Stimulated activated memory B cell treated with anti-CD40 and anti-IgM and Interleukin-4, amounts not matched to agents 10 μg/mL and 1 μg/mL and 100 μg/mL, for 72 hours (primary cell): Measurements from ENCODE around the gene TOR4A.
"Not testable (repeated sequence)": the region's sequence is repeated elsewhere in the genome, so short reads cannot be mapped to it uniquely, and the experiment has no call there.

Source experiments
- ATAC-seq: fragments of 150-1000 bp; cut with Tn5 transposase; 2 replicates; pipeline ENCODE4 v1.10.0; 2021
- H3K27ac Mint-ChIP-seq: one replicate; pipeline ENCODE4 v1.8.0; 2022; ENCODE audit warnings: mild to moderate bottlenecking, mixed read lengths
- H3K27me3 Mint-ChIP-seq: one replicate; pipeline ENCODE4 v1.8.0; 2022; ENCODE audit warnings: mixed read lengths
- H3K36me3 Mint-ChIP-seq: one replicate; pipeline ENCODE4 v1.8.0; 2022; ENCODE audit warnings: mixed read lengths
- H3K4me1 Mint-ChIP-seq: one replicate; pipeline ENCODE4 v1.8.0; 2022; ENCODE audit warnings: mixed read lengths
- H3K4me3 Mint-ChIP-seq: one replicate; pipeline ENCODE4 v1.8.0; 2022; ENCODE audit warnings: mild to moderate bottlenecking, moderate library complexity, mixed read lengths
- H3K9me3 Mint-ChIP-seq: one replicate; pipeline ENCODE4 v1.8.0; 2022; ENCODE audit warnings: mixed read lengths

Gene TOR4A

GRCh38 chr9:137235424-137236237 lies 41.9 kb upstream of the TOR4A start:
- peak overlapping the region; percentile 45 for H3K4me3 Mint-ChIP-seq
- peaks cover 48% of the 10 kb centered on the region for H3K4me1 Mint-ChIP-seq
- no peaks in the 10 kb centered on the region for H3K36me3 Mint-ChIP-seq
- H3K27me3 Mint-ChIP-seq: peaks cover 32% of the 10 kb centered on the region
- no peak for ATAC-seq
- no peaks in the 10 kb centered on the region for H3K9me3 Mint-ChIP-seq
- peak overlapping the region; percentile 63 for H3K27ac Mint-ChIP-seq

GRCh38 chr9:137236238-137236935 lies 41.1 kb upstream of the TOR4A start:
- H3K4me3 Mint-ChIP-seq: peak overlapping the region; percentile 29
- H3K4me1 Mint-ChIP-seq: peaks cover 48% of the 10 kb centered on the region
- H3K9me3 Mint-ChIP-seq: no peaks in the 10 kb centered on the region
- no peaks in the 10 kb centered on the region for H3K36me3 Mint-ChIP-seq
- ATAC-seq: peak; percentile 53
- H3K27me3 Mint-ChIP-seq: peaks cover 25% of the 10 kb centered on the region
- no peak overlapping the region for H3K27ac Mint-ChIP-seq

DNA sequence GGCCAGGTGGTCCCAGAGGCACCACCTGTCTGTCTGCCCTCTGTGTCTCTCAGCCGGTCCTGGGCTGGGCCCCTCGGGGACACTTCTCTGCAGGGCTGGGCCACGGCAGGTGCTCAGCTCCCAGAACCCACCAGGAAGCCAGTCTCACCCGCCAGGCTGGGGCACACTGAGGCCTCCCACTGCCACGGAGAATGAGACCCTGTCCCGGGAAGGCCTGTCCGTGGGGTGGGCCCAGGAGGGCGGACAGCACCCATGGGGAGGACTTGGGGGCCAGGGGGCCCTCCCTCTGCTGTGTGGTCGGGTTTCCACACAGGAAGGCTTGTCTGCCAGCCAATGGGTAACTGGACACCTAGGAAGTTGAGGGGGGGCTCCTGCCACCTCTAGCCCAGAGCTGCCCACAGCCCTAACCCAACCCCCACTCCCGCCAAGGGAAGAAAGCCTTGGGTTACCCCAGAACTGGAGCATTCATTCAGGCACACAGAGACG lies 40.5 kb upstream of the TOR4A start:
- H3K4me1 Mint-ChIP-seq: peaks cover 49% of the 10 kb centered on the region
- no peak overlapping the region for H3K27ac Mint-ChIP-seq
- H3K27me3 Mint-ChIP-seq: peaks cover 19% of the 10 kb centered on the region
- H3K9me3 Mint-ChIP-seq: no peaks in the 10 kb centered on the region
- ATAC-seq: no peak
- H3K36me3 Mint-ChIP-seq: no peaks in the 10 kb centered on the region
- peak overlapping the region; percentile 29 for H3K4me3 Mint-ChIP-seq

- peaks cover 59% of the 10 kb centered on the region for H3K4me1 Mint-ChIP-seq
- H3K27me3 Mint-ChIP-seq: peaks cover 12% of the 10 kb centered on the region
- no peak overlapping the region for H3K27ac Mint-ChIP-seq
- H3K9me3 Mint-ChIP-seq: no peaks in the 10 kb centered on the region
- no peak overlapping the region for H3K4me3 Mint-ChIP-seq
- peaks cover 10% of the 10 kb centered on the region for H3K36me3 Mint-ChIP-seq
- no peak for ATAC-seq
Measured at GRCh38 chr9:137237759-137238726, 39.5 kb upstream of the TOR4A start.

GRCh38 chr9:137239541-137240200 lies 37.9 kb upstream of the TOR4A start:
- not testable (repeated sequence) for ATAC-seq, H3K9me3 Mint-ChIP-seq, H3K27me3 Mint-ChIP-seq
- peaks cover 16% of the 10 kb centered on the region for H3K36me3 Mint-ChIP-seq
- peaks cover 71% of the 10 kb centered on the region for H3K4me1 Mint-ChIP-seq
- peak overlapping the region; percentile 86 for H3K4me3 Mint-ChIP-seq
- peak overlapping the region; percentile 69 for H3K27ac Mint-ChIP-seq

DNA sequence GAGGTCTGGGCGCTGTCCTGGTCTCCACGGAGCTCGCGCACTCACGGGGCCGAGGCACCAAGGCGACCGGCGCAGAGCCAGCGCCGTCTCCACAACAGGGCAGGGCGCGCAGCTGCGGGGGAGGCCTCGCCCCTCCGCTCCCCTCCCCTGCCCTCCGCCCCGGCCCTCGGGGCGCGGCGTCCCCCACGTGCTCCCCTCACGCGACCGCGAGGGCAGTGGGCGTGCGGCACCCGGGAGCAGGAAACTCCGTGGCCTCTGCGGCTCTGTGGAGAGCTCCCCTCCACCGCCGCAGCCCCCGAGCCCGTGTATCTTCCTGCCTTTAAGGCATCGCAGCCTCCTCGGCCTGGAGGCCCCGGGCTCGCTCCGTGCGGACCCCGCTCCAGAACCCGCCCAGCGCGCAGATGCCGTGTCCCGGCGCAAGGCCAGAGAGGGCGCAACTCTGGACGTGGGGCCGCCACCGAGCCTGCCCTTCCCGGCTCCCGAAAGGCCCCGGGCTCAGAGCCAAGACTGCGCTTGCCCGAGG lies 37.1 kb upstream of the TOR4A start:
- Mint-ChIP-seq H3K36me3 (peaks cover 16% of the 10 kb centered on the region), H3K4me3 (peak overlapping the region; percentile 86), H3K4me1 (peaks cover 64% of the 10 kb centered on the region), H3K9me3 (no peaks in the 10 kb centered on the region), H3K27ac (peak overlapping the region; percentile 69), H3K27me3 (peaks cover 1% of the 10 kb centered on the region)
- peak; percentile 61 for ATAC-seq

DNA sequence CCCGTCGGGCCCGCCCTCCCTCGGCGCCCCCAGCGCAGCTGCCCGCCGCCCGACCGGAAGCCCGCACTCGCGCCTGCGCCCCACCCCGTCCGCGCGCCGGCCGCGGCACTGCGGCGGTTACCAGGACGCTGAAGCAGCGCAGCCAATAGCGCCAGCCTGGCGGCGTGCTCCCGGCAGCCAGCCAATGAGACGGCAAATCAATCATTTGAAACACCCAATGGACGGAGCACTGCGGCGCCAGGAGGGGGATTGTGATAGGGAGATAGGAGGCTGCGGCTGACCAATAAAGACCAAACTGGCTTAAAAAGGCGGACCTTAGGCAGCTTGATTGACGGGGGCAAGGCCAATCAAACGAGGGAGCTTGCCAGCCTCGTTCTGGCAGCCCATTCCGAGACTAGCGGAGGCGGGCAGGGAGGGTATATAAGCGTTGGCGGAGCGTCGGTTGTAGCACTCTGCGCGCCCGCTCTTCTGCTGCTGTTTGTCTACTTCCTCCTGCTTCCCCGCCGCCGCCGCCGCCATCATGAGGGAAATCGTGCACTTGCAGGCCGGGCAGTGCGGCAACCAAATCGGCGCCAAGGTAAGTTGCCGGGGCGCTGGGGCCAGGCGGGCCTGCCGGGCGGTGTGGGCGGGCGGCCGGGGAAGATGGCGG lies 36.6 kb upstream of the TOR4A start, which contains the start of gene TUBB4B:
Gene TUBB4B, plus strand, starts transcription at position 447 of the 649 bp plus-strand sequence. Its CDS starts 74 bp downstream, at position 521.
- Mint-ChIP-seq H3K9me3 (no peaks in the 10 kb centered on the region), H3K27me3 (no peaks in the 10 kb centered on the region), H3K36me3 (peaks cover 16% of the 10 kb centered on the region), H3K4me1 (peaks cover 61% of the 10 kb centered on the region), H3K27ac (peak within 1 kb of the TSS; percentile 69), H3K4me3 (peak within 1 kb of the TSS; percentile 86)
- peak; percentile 89 for ATAC-seq

DNA sequence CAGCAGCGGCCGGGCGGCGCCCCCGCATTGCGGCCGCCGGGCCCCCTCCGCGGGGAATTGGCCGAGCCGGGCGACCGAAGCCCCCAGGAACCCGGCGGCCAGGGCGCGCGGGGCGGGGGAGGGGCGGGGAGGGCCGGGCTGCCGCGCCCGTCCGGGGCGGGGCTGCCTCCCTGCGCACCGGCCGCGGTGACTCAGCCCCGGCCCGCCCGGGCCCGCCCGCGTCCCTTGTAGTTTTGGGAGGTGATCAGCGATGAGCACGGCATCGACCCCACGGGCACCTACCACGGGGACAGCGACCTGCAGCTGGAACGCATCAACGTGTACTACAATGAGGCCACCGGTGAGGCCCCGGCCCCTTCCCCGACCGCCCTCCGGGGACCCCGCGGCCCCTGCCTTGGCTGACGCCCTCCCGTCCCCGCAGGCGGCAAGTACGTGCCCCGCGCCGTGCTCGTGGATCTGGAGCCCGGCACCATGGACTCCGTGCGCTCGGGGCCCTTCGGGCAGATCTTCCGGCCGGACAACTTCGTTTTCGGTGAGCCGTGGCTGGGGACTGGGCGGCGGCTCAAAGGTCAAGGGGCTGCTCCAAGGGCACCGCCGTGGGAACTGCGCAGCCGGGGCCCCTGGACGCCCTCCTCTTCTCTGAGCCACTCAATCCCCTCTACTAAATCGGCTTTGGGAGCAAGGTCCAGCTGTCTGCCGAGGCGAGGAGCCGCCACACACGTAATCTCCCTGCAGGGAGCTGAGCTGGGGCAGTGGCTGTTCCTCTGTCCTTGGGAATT lies 35.8 kb upstream of the TOR4A start:
- Mint-ChIP-seq H3K4me3 (peak overlapping the region; percentile 86), H3K36me3 (peaks cover 16% of the 10 kb centered on the region), H3K9me3 (no peaks in the 10 kb centered on the region), H3K27me3 (no peaks in the 10 kb centered on the region), H3K4me1 (peaks cover 55% of the 10 kb centered on the region), H3K27ac (peak overlapping the region; percentile 69)
- ATAC-seq: peak; percentile 46

DNA sequence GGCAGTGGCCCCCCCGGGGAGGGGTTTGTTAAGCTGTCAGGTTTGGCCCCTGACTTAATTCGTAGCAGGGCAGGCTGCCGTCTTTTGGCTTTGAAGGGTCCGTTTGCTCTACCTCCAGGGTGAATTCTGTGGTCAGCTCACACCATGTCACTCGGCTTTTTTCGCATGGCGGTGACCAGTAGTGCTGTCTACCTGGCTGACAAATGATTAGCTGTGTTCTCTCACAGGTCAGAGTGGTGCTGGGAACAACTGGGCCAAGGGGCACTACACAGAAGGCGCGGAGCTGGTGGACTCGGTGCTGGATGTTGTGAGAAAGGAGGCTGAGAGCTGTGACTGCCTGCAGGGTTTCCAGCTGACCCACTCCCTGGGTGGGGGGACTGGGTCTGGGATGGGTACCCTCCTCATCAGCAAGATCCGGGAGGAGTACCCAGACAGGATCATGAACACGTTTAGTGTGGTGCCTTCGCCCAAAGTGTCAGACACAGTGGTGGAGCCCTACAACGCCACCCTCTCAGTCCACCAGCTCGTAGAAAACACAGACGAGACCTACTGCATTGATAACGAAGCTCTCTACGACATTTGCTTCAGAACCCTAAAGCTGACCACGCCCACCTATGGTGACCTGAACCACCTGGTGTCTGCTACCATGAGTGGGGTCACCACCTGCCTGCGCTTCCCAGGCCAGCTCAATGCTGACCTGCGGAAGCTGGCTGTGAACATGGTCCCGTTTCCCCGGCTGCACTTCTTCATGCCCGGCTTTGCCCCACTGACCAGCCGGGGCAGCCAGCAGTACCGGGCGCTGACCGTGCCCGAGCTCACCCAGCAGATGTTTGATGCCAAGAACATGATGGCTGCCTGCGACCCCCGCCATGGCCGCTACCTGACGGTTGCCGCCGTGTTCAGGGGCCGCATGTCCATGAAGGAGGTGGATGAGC lies 35.0 kb upstream of the TOR4A start:
- peak overlapping the region; percentile 69 for H3K27ac Mint-ChIP-seq
- peaks cover 16% of the 10 kb centered on the region for H3K36me3 Mint-ChIP-seq
- no peak for ATAC-seq
- H3K27me3 Mint-ChIP-seq: no peaks in the 10 kb centered on the region
- H3K9me3 Mint-ChIP-seq: no peaks in the 10 kb centered on the region
- H3K4me1 Mint-ChIP-seq: peaks cover 49% of the 10 kb centered on the region
- peak overlapping the region; percentile 78 for H3K4me3 Mint-ChIP-seq

DNA sequence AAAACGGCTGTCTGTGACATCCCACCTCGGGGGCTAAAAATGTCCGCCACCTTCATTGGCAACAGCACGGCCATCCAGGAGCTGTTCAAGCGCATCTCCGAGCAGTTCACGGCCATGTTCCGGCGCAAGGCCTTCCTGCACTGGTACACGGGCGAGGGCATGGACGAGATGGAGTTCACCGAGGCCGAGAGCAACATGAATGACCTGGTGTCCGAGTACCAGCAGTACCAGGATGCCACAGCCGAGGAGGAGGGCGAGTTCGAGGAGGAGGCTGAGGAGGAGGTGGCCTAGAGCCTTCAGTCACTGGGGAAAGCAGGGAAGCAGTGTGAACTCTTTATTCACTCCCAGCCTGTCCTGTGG lies 34.3 kb upstream of the TOR4A start:
- ATAC-seq: not testable (repeated sequence)

DNA sequence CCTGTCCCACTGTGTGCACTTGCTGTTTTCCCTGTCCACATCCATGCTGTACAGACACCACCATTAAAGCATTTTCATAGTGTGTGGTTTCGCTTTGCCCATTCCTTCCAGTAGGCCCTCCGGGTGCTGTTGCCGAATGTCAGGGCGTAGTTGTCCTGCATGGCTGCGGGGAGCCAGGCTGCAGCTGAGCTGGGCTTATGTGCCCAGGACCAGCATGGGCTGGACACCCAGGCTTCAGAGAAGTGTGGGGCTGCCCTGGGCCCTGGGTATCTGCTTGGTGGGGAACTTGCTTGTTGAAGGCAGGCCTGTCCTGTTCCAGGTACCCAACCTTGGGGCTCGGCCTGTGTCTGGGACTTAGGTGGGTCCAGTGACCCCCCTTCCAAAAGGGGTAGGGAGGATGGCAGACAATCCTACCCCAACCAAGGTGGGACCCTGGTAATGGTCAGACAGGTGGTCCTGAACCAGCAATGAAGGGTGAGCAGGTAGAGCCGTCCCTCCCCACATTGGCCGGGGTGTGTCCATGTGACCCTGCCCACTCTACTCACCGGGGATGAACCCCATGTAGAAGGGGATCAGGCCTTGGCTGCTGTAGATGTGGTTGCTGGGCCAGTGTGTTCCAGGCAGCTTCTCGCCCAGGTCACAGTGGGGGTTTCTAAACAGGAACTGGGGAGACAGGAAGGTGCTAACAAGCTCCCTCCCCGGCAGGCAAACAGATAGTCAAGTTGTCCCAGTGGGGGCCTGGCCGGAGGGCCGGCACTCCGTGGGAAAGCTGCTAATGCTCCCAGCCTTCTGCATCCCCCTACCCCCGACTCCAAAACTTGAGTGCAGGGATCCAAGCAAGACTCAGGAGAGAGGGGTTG lies 33.7 kb upstream of the TOR4A start:
- ATAC-seq: no peak
- Mint-ChIP-seq H3K36me3 (peaks cover 16% of the 10 kb centered on the region), H3K4me3 (no peak overlapping the region), H3K27me3 (no peaks in the 10 kb centered on the region), H3K27ac (no peak overlapping the region), H3K9me3 (no peaks in the 10 kb centered on the region), H3K4me1 (peaks cover 36% of the 10 kb centered on the region)

More for the DNA sequence above, 34.3 kb upstream of the TOR4A start:
- Mint-ChIP-seq H3K4me3 (peak overlapping the region; percentile 78), H3K36me3 (peaks cover 16% of the 10 kb centered on the region), H3K4me1 (peaks cover 42% of the 10 kb centered on the region)
- H3K27me3 Mint-ChIP-seq, H3K9me3 Mint-ChIP-seq, H3K27ac Mint-ChIP-seq: not testable (repeated sequence)
